NCI-H1694 treated with DMSO at 0.1 percent for 48 hours (cell line): ENCODE data around the gene KSR1.
"Not testable (repeated sequence)": the region's sequence is repeated elsewhere in the genome, so short reads cannot be mapped to it uniquely, and the experiment has no call there.

ENCODE experiments used
- DNase-seq: peaks from one replicate; lab custom pipeline; 2025; lab: John Stamatoyannopoulos, UW

Gene KSR1

GRCh38 chr17:27609611-27610303 is 153.5 kb downstream of the KSR1 start:
- no peak for DNase-seq

- DNase-seq, result no peak
Measured at GRCh38 chr17:27610304-27610677, 154.0 kb downstream of the KSR1 start.

GRCh38 chr17:27612160-27612770 is 156.0 kb downstream of the KSR1 start:
- DNase-seq, result no peak

- DNase-seq, result no peak
Measured at GRCh38 chr17:27613433-27613832, 157.2 kb downstream of the KSR1 start.

GRCh38 chr17:27615121-27615520 is 158.9 kb downstream of the KSR1 start:
- no peak for DNase-seq

- DNase-seq, result no peak
Measured at GRCh38 chr17:27616414-27616813, 160.2 kb downstream of the KSR1 start.

- DNase-seq, result no peak
Measured at GRCh38 chr17:27618417-27618816, 162.2 kb downstream of the KSR1 start.

GRCh38 chr17:27620721-27621120 is 164.5 kb downstream of the KSR1 start:
- DNase-seq, result no peak

- DNase-seq, result no peak
Measured at GRCh38 chr17:27621536-27621935, 165.3 kb downstream of the KSR1 start.

- no peak for DNase-seq
Measured at GRCh38 chr17:27621942-27622559, 165.8 kb downstream of the KSR1 start.

- DNase-seq, result no peak
Measured at GRCh38 chr17:27622986-27623385, 166.7 kb downstream of the KSR1 start.

GRCh38 chr17:27623614-27624013 is 167.4 kb downstream of the KSR1 start:
- no peak for DNase-seq

GRCh38 chr17:27624539-27624938 is 168.3 kb downstream of the KSR1 start:
- DNase-seq, result no peak

- no peak for DNase-seq
Measured at GRCh38 chr17:27625856-27626255, 169.6 kb downstream of the KSR1 start.

- DNase-seq, result no peak
Measured at GRCh38 chr17:27627514-27627913, 171.3 kb downstream of the KSR1 start.

GRCh38 chr17:27628376-27628775 is 172.1 kb downstream of the KSR1 start:
- no peak for DNase-seq

- DNase-seq, result not testable (repeated sequence)
Measured at GRCh38 chr17:27629260-27629659, 173.0 kb downstream of the KSR1 start.

- no peak for DNase-seq
Measured at GRCh38 chr17:27630607-27631410, 174.6 kb downstream of the KSR1 start, which contains the start of gene LGALS9. LGALS9 (plus strand) TSS chr17:27631188; CDS start chr17:27631266, 78 bp downstream.

GRCh38 chr17:27631411-27631760 is 175.1 kb downstream of the KSR1 start:
- no peak for DNase-seq

- no peak for DNase-seq
Measured at GRCh38 chr17:27631897-27632725, 175.9 kb downstream of the KSR1 start.

GRCh38 chr17:27632766-27633165 is 176.5 kb downstream of the KSR1 start:
- DNase-seq, result not testable (repeated sequence)
